GM19463 (cell line): ENCODE measurements around the gene MRPS27.

Experiments
- ATAC-seq: cut with Tn5 transposase; IDR thresholded peaks from one replicate; pipeline ENCODE4 v1.9.1; 2021; ENCODE audit warnings: mild to moderate bottlenecking, moderate library complexity; ENCODE audit not compliant: unreplicated experiment

MRPS27 gene

GRCh38 chr5:72319976-72320752, at the start of gene MRPS27, which contains the start of gene PTCD2:
Gene MRPS27 (minus strand): TSS chr5:72320240. CDS start chr5:72320221, 19 bp downstream.
Gene PTCD2 (plus strand): TSS chr5:72320373. CDS start chr5:72320383, 10 bp downstream.
- ATAC-seq: peak; percentile 99

GRCh38 chr5:72369711-72370110, 49.7 kb upstream of the MRPS27 start:
- ATAC-seq: no peak

- ATAC-seq: no peak
Observed at GRCh38 chr5:72369301-72369700, 49.3 kb upstream of the MRPS27 start.

- no peak for ATAC-seq
Observed at GRCh38 chr5:72368271-72368670, 48.2 kb upstream of the MRPS27 start.

- peak; percentile 74 for ATAC-seq
Observed at GRCh38 chr5:72366324-72366976, 46.4 kb upstream of the MRPS27 start.

- ATAC-seq: no peak
Observed at GRCh38 chr5:72364951-72365350, 44.9 kb upstream of the MRPS27 start.

GRCh38 chr5:72364171-72364570, 44.1 kb upstream of the MRPS27 start:
- no peak for ATAC-seq

GRCh38 chr5:72363166-72363802, 43.2 kb upstream of the MRPS27 start:
- ATAC-seq: no peak

- no peak for ATAC-seq
Observed at GRCh38 chr5:72359886-72360285, 39.8 kb upstream of the MRPS27 start.

- no peak for ATAC-seq
Observed at GRCh38 chr5:72358925-72359324, 38.9 kb upstream of the MRPS27 start.

- ATAC-seq: no peak
Observed at GRCh38 chr5:72356361-72356760, 36.3 kb upstream of the MRPS27 start.

- no peak for ATAC-seq
Observed at GRCh38 chr5:72355706-72356299, 35.8 kb upstream of the MRPS27 start.

GRCh38 chr5:72353046-72353445, 33.0 kb upstream of the MRPS27 start:
- ATAC-seq: no peak

- no peak for ATAC-seq
Observed at GRCh38 chr5:72352616-72353015, 32.6 kb upstream of the MRPS27 start.

- ATAC-seq: no peak
Observed at GRCh38 chr5:72351376-72351775, 31.3 kb upstream of the MRPS27 start.

- ATAC-seq: no peak
Observed at GRCh38 chr5:72347801-72348308, 27.8 kb upstream of the MRPS27 start.

- ATAC-seq: no peak
Observed at GRCh38 chr5:72346398-72346797, 26.4 kb upstream of the MRPS27 start.

- no peak for ATAC-seq
Observed at GRCh38 chr5:72338689-72339209, 18.7 kb upstream of the MRPS27 start.

- ATAC-seq: no peak
Observed at GRCh38 chr5:72337159-72337558, 17.1 kb upstream of the MRPS27 start.

GRCh38 chr5:72330712-72331111, 10.7 kb upstream of the MRPS27 start:
- ATAC-seq: no peak

GRCh38 chr5:72328172-72328571, 8.1 kb upstream of the MRPS27 start:
- no peak for ATAC-seq
